Activated naive CD8-positive, alpha-beta T cell treated with anti-CD3 and anti-CD28 coated beads, Interleukin-2, amount 10 ng/mL, durations not matched to agents 7 days and 5 days (primary cell): Measurements from ENCODE around the gene NT5DC2. TPM values are rescaled to one million over a fixed set of nuclear protein-coding genes. Genes with fewer than 3 reads are reported as not detected.

Source experiments
- ATAC-seq: fragments of 150-1000 bp; cut with Tn5 transposase; one replicate; pipeline ENCODE4 v1.10.0; 2021; ENCODE audit warnings: low read depth, moderate library complexity
- POLR2A ChIA-PET: fragments of 350-600 bp; sonication (Branson Sonifier 250); formaldehyde crosslinking; loops from one replicate; lab custom pipeline; 2021; ENCODE audit warnings: antibody characterized with exemption; lab: Charles Lee
- DNase-seq: peaks from one replicate; pipeline ENCODE4 v3.0.0; 2021
- H3K27ac Mint-ChIP-seq: one replicate; pipeline ENCODE4 v1.8.0; 2022; ENCODE audit warnings: mild to moderate bottlenecking, mixed read lengths
- H3K27me3 Mint-ChIP-seq: one replicate; pipeline ENCODE4 v1.8.0; 2022; ENCODE audit warnings: mild to moderate bottlenecking, moderate library complexity, mixed read lengths
- H3K36me3 Mint-ChIP-seq: one replicate; pipeline ENCODE4 v1.8.0; 2021; ENCODE audit warnings: mild to moderate bottlenecking, mixed read lengths
- H3K4me1 Mint-ChIP-seq: one replicate; pipeline ENCODE4 v1.8.0; 2021; ENCODE audit warnings: mixed read lengths
- H3K4me3 Mint-ChIP-seq: one replicate; pipeline ENCODE4 v1.8.0; 2022; ENCODE audit warnings: mild to moderate bottlenecking, moderate library complexity, mixed read lengths
- H3K9me3 Mint-ChIP-seq: one replicate; pipeline ENCODE4 v1.8.0; 2021; ENCODE audit warnings: mixed read lengths
- total RNA-seq, 2 experiments: library from RNA; stranded (reverse); gene quantifications; one replicate each; pipeline ENCODE4 v1.2.3, GENCODE V29; 2021

The NT5DC2 gene
- 10 to 100 TPM; 22.3 to 28.7 TPM for total RNA-seq

DNA sequence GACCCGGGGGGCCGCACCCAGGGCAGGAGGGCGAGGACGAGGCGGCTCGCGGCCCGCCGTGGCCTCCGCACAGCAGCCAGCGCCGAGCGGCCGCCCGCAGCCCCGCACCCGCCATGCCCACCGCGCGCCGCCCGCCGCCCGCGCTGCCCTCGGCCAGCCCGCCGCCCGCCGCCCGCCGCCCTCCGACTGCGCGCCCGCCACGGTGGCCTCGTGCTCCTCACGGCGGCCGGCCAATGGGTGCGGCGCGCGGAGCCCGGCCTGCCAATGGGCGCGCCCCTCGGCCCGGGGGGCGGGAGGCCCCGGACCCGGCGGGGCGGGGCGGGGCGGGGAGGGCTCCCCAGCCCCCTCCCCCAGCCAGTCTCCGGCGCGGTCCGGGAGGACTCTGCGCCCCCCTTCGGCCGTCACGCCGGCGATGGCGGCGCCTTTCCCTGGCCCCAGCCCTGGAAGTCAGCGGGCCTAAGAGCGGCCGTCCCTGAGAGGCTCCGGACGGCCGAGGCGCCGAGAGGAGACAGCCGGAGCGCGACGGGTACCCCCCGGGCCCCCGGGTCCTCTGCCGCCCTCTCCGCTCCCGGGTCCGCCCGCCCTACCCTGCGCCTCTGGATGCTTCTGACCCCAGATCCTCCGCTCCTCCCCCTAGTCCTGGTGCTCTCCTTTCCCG is at the start of gene NT5DC2:
Gene NT5DC2 (minus strand): TSS at position 235 of the 658 bp plus-strand sequence. CDS start 120 bp downstream, at position 115.
- no peaks in the 10 kb centered on the region for H3K27me3 Mint-ChIP-seq
- H3K4me3 Mint-ChIP-seq = peak within 1 kb of the TSS; percentile 81
- H3K9me3 Mint-ChIP-seq = no peaks in the 10 kb centered on the region
- POLR2A ChIA-PET = no interaction called here
- H3K27ac Mint-ChIP-seq = peak within 1 kb of the TSS; percentile 60
- peaks cover 24% of the 10 kb centered on the region for H3K4me1 Mint-ChIP-seq
- peaks cover 11% of the 10 kb centered on the region for H3K36me3 Mint-ChIP-seq
- ATAC-seq = peak; percentile 35
- peak; percentile 85 for DNase-seq

DNA sequence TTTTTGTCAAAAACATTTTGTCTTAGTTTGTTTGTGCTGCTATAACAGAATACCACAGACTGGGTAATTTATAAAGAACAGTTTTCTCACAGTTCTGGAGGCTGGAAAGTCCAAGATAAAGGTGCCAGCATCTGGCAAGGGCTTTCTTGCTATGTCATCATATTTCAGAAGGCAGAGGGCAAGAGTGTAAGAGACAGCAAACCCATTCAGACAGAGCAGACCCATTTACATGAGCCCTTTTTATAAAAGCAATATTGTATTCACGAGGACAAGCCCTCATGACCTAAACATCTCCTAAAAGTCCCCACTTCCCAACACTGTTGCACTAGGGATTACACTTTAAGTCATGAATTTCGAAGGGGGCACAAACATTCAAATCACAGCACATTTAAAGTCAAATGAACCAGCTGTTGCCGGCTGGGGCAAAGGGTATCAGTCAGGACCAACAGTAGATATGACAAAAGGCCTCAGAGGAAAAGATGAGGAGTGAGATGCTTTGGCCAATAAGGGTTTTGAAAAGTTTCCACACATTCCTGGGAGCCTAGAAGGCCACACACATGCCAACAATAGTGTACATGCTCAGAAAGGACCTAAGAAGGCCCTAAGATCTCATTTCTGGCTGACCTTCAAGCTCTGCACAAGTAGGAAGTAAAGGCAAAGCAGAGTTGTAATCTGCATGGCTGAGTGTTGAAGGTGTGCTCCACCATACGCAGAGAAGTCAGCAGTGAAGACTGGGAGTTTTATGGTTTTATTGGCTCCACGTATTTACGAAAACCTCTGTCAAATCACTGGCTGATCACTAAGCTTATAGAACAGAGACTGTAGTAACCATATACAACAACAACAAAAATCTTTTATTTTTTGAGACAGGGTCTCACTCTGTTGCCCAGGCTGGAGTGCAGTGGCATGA is 40.7 kb upstream of the NT5DC2 start:
- Mint-ChIP-seq H3K4me3 (no peak overlapping the region), H3K4me1 (peaks cover 3% of the 10 kb centered on the region), H3K27me3 (no peaks in the 10 kb centered on the region), H3K27ac (no peak overlapping the region), H3K36me3 (peaks cover 39% of the 10 kb centered on the region), H3K9me3 (no peaks in the 10 kb centered on the region)
- POLR2A ChIA-PET = no interaction called here
- DNase-seq (no peak), ATAC-seq (no peak)

DNA sequence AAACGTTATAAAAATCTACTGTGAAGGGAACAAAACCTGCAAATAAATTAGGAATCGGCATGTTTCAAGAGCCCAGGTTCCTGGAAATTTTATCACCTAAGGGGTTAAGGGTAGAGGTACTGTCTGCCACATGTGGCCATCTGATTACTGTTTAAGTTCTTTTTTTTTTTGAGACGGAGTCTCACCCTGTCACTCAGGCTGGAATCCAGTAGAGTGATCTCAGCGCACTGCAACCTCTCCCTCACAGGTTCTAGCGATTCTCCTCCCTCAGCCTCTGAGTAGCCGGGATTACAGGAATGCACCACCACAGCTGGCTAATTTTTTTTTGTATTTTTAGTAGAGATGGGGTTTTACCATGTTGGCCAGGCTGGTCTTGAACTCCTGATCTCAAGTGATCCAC is 38.6 kb upstream of the NT5DC2 start:
- Mint-ChIP-seq H3K4me1 (no peaks in the 10 kb centered on the region), H3K4me3 (no peak overlapping the region), H3K27me3 (no peaks in the 10 kb centered on the region), H3K27ac (no peak overlapping the region), H3K9me3 (no peaks in the 10 kb centered on the region), H3K36me3 (peaks cover 23% of the 10 kb centered on the region)
- POLR2A ChIA-PET = no interaction called here
- DNase-seq = no peak
- ATAC-seq = no peak

DNA sequence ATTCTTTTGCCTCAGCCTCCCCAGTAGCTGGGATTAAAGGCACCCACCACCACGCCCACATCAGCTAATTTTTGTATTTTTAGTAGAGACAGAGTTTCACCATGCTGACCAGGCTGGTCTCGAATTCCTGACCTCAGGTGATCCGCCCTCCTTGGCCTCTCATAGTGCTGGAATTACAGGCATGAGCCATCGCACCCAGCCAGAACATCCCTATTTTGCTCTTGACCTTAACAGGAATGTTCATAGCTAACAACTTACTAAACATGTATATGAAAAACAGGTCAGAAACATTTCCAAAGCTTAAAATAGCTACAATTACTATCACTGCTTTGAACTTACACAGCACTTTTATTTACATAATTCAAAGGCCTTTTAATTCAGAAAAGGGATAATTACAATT is 36.4 kb upstream of the NT5DC2 start:
- H3K4me1 Mint-ChIP-seq = no peaks in the 10 kb centered on the region
- no peaks in the 10 kb centered on the region for H3K27me3 Mint-ChIP-seq
- H3K9me3 Mint-ChIP-seq = no peaks in the 10 kb centered on the region
- H3K36me3 Mint-ChIP-seq = peaks cover 13% of the 10 kb centered on the region
- POLR2A ChIA-PET = no interaction called here
- H3K4me3 Mint-ChIP-seq = no peak overlapping the region
- H3K27ac Mint-ChIP-seq = no peak overlapping the region
- DNase-seq (no peak), ATAC-seq (no peak)

DNA sequence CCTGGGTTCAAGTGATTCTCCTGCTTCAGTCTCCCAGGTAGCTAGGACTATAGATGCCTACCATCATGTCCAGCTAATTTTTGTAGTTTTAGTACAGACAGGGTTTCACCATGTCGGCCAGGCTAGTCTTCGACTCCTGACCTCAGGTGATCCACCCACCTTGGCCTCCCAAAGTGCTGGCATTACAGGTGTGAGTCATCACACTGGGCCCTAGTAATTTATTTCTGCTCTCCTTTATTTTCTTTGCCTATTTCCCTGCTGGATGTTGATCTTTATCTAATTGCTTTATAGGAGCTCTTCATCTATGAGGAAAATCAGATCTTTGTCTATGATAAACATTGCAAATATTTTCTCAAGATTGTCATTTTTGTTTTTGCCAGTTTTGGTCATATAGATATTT is 34.4 kb upstream of the NT5DC2 start:
- POLR2A ChIA-PET = no interaction called here
- Mint-ChIP-seq H3K4me1 (no peaks in the 10 kb centered on the region), H3K4me3 (no peak overlapping the region), H3K9me3 (no peaks in the 10 kb centered on the region), H3K27me3 (no peaks in the 10 kb centered on the region), H3K36me3 (peaks cover 11% of the 10 kb centered on the region), H3K27ac (no peak overlapping the region)
- DNase-seq (no peak), ATAC-seq (no peak)

DNA sequence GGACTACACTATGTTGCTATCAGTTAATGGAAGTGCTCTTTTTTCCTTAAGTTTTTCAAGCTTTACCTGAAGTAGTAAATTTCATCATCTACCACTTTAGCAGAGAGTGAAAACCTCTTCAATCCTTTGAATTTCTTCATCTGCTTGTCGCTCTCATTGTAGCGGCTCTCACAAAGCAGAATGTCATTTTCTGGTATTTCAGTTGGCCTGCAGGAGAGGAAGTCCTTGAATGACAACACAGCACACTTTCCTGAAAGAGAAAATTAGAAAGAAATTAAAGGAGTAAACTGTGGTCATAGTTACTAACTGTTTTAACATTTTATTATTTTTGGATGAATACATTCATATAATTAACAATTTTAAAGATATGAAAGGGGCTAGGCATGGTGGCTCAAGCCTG is 30.3 kb upstream of the NT5DC2 start:
- Mint-ChIP-seq H3K27me3 (no peaks in the 10 kb centered on the region), H3K4me1 (no peaks in the 10 kb centered on the region), H3K4me3 (no peak overlapping the region), H3K9me3 (no peaks in the 10 kb centered on the region), H3K36me3 (peaks cover 28% of the 10 kb centered on the region), H3K27ac (no peak overlapping the region)
- no peak for DNase-seq
- ATAC-seq = no peak
- POLR2A ChIA-PET = no interaction called here

DNA sequence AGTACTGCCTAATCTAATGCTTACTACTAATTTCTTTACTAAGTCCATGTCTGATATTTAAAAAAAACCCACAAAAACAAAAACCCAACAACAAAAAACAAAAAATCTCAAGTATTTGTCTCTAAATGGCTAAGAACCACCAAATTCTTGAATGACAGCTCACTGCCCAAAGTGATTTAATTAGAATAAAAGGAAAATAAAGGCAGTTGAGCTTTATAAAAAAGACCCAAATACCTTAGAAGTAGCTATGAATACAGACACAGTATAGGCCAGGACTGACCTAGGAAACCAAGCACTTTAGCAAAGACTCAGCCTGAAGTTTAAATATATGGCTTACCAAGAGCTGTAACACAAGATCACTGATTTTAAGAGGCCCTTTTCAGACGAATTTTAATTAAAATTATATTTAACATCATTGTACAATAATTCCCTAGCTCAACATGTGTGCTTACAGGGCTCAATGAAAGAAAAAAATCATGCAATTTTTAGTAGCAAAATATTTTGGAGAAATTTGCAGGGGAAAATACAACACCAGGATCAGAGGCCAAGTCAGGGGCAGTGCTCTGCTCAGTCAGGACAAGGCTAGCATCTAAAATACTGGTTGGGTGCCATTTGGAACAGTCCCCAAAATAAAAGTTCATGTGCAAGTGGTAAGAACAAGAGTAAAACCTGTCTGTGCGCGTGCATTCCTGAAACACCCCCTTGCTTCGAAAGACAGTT is 27.5 kb upstream of the NT5DC2 start:
- Mint-ChIP-seq H3K36me3 (peaks cover 33% of the 10 kb centered on the region), H3K4me1 (peaks cover 2% of the 10 kb centered on the region), H3K4me3 (no peak overlapping the region), H3K9me3 (no peaks in the 10 kb centered on the region), H3K27me3 (no peaks in the 10 kb centered on the region), H3K27ac (no peak overlapping the region)
- ATAC-seq (no peak), DNase-seq (no peak)
- POLR2A ChIA-PET = no interaction called here

DNA sequence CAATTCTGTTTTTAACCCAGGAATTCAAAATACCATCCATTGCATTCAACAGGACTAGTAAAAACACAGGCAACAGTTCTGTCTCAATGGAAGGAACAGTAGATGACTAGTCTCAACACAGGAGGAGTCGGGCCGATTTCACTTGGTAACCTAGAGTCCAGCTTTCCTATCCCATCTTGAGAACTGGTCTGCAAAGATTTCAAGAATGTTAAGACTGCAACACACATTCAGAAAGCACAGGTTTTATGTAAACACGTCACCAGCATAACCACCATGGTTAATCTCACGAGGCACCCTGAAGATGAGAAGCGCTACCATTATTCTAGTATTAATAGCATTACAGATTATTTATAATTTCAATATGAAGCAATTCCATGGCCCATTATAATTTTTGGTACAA is 24.8 kb upstream of the NT5DC2 start:
- POLR2A ChIA-PET = no interaction called here
- no peak overlapping the region for H3K27ac Mint-ChIP-seq
- no peak overlapping the region for H3K4me3 Mint-ChIP-seq

DNA sequence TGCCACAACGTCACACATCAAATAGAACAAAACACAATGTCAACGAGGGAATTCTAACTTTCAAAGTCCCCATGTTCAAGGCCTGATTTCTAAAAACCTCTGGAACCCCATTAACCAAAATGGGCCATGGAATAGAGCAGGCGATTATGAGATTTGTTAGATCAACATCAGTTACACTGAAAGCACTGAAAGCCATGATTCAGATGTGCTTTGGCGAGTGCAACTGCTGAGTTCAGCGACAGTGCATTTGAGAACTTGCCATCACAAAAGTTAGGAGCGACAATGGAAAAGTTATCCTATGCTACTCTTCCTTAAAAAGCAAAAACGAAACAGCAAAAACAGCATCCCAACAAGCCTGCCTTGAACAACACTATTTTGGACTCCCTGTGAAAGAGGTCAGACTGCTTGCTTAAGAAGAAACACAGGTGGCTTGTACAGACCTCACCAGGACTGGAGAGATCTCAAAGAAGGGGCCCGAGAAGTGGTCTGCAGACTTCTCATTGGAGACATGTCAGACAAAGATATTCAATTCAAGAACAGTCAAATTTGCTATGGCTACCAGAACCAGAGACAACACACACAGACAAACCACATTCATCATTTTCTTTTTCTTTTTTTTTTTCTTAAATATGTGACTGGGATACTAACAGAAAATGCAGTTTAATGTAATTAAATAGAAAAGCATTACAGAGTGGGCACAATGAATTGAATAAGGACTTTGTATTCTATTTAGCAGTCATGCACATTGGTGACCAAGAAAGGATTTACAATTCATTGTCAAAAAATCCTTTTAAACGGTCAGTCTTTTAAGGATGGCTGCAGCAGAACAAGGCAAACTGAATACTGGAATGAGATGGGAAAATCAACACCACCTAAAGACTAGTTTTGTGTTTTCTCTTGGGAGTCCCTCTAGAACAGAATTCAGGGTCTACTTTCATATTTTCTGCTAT is 23.6 kb upstream of the NT5DC2 start:
- Mint-ChIP-seq H3K4me1 (peaks cover 2% of the 10 kb centered on the region), H3K27me3 (no peaks in the 10 kb centered on the region), H3K27ac (no peak overlapping the region), H3K36me3 (peaks cover 36% of the 10 kb centered on the region), H3K9me3 (no peaks in the 10 kb centered on the region), H3K4me3 (no peak overlapping the region)
- no peak for ATAC-seq
- no peak for DNase-seq
- POLR2A ChIA-PET = no interaction called here

More for the DNA sequence above, 24.8 kb upstream of the NT5DC2 start:
- Mint-ChIP-seq H3K27me3 (no peaks in the 10 kb centered on the region), H3K36me3 (peaks cover 43% of the 10 kb centered on the region), H3K4me1 (peaks cover 2% of the 10 kb centered on the region), H3K9me3 (no peaks in the 10 kb centered on the region)
- ATAC-seq (no peak), DNase-seq (no peak)

DNA sequence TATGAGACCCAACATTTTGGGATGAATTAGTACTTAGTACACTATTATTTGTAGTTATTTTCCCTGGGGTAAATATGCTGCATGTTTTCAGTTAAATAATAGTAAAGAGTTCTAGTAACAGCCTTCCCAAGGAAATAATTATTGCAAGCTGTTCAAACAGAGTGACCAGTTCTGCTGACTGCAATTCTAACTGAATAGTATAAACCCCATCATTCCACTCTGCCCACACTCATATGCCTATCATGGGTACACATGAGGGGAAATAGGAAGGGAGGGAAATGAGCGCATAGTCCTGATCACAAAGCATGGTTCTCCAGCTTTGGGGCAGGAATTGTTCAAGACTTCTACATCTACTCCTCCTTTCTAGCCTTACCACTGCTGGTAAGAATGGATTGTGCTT is 21.4 kb upstream of the NT5DC2 start:
- Mint-ChIP-seq H3K36me3 (peaks cover 26% of the 10 kb centered on the region), H3K27ac (no peak overlapping the region)
- POLR2A ChIA-PET = no interaction called here

DNA sequence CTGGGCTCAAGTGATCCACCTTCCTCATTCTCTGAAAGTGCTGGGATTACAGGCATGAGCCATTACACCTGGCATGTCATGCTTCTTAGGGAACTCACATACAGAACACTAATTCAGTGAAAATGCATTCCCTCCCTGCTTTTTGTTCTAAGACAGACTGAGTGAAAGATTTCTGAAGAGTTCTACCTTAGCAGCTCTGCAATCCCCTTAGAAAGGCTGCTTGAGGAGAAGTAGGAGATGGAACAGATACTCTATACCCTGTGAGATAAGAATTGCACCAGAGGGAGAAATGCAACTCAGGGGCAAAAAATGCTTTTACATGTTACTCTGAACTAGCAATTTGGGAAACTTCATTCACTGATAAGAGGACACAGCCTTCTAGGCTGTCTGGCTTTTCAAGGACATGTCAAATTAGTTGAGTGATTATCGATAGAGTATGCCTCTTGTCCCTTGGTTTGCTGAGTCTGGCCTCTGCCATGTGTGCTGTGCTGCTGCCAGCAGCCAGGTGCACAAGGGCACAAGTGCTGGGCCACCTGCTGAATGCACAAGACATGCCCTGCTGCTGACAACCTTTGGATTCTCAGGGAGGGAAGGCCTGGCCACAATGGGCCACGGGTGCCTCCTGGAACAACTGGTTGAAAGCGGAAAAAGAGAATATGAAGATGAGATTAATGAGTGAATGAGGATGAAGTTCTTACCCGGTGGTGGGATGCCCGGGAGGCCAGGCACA is 20.5 kb upstream of the NT5DC2 start:
- no peak overlapping the region for H3K4me3 Mint-ChIP-seq
- ATAC-seq (no peak), DNase-seq (no peak)
- POLR2A ChIA-PET = no interaction called here
- no peaks in the 10 kb centered on the region for H3K9me3 Mint-ChIP-seq
- H3K27me3 Mint-ChIP-seq = no peaks in the 10 kb centered on the region
- peaks cover 4% of the 10 kb centered on the region for H3K4me1 Mint-ChIP-seq
- peaks cover 22% of the 10 kb centered on the region for H3K36me3 Mint-ChIP-seq
- H3K27ac Mint-ChIP-seq = no peak overlapping the region

More for the DNA sequence above, 21.4 kb upstream of the NT5DC2 start:
- no peak overlapping the region for H3K4me3 Mint-ChIP-seq
- H3K4me1 Mint-ChIP-seq = peaks cover 2% of the 10 kb centered on the region
- no peak for DNase-seq
- ATAC-seq = no peak
- H3K27me3 Mint-ChIP-seq = no peaks in the 10 kb centered on the region
- no peaks in the 10 kb centered on the region for H3K9me3 Mint-ChIP-seq

DNA sequence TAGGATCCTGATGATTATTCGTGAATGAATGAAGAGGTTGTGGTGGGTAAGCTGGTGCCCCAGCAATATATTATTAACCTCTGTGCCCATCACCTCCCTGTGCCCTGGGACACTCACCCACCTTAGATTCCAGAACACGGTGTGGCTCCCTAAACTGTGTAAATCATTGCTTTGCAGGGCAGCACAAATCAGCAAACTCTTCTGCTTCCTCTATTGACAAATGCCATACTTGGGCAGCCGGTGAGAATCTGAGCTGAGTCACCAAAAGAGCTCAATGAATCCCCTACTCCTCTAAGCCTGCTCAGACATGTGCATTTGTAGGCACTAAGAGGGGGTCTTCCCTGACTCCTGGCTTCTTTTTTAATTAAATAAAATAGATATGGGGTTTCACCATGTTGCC is 18.4 kb upstream of the NT5DC2 start:
- Mint-ChIP-seq H3K9me3 (no peaks in the 10 kb centered on the region), H3K4me1 (peaks cover 4% of the 10 kb centered on the region), H3K36me3 (peaks cover 16% of the 10 kb centered on the region), H3K27me3 (no peaks in the 10 kb centered on the region), H3K4me3 (no peak overlapping the region), H3K27ac (no peak overlapping the region)
- no peak for ATAC-seq
- POLR2A ChIA-PET = no interaction called here
- DNase-seq = no peak
